HG03469 (cell line): ENCODE results near the gene CDC42EP3.

Source experiments
- ATAC-seq: cut with Tn5 transposase; IDR thresholded peaks from one replicate; pipeline ENCODE4 v1.9.1; 2021; ENCODE audit warnings: mild to moderate bottlenecking, moderate library complexity, moderate number of reproducible peaks; ENCODE audit not compliant: unreplicated experiment

Gene CDC42EP3

GRCh38 chr2:37683921-37684780 lies 12.7 kb upstream of the CDC42EP3 start:
- no peak for ATAC-seq

GRCh38 chr2:37683241-37683640 lies 11.8 kb upstream of the CDC42EP3 start:
- no peak for ATAC-seq

- no peak for ATAC-seq
Measured at GRCh38 chr2:37682473-37682872, 11.0 kb upstream of the CDC42EP3 start.

- ATAC-seq = no peak
Measured at GRCh38 chr2:37681587-37681986, 10.1 kb upstream of the CDC42EP3 start.

- ATAC-seq = no peak
Measured at GRCh38 chr2:37679072-37679695, 7.7 kb upstream of the CDC42EP3 start.

- ATAC-seq = no peak
Measured at GRCh38 chr2:37676274-37676673, 4.8 kb upstream of the CDC42EP3 start.

- ATAC-seq = no peak
Measured at GRCh38 chr2:37674946-37675345, 3.5 kb upstream of the CDC42EP3 start.

GRCh38 chr2:37672870-37673184 lies 1.4 kb upstream of the CDC42EP3 start:
- no peak for ATAC-seq

- ATAC-seq = peak; percentile 42
Measured at GRCh38 chr2:37672104-37672869, 845 bp upstream of the CDC42EP3 start.

GRCh38 chr2:37671816-37672103 lies 318 bp upstream of the CDC42EP3 start:
- peak; percentile 1 for ATAC-seq

- ATAC-seq = no peak
Measured at GRCh38 chr2:37670378-37671008, 949 bp downstream of the CDC42EP3 start.

- ATAC-seq = no peak
Measured at GRCh38 chr2:37669446-37669845, 2.0 kb downstream of the CDC42EP3 start.

- no peak for ATAC-seq
Measured at GRCh38 chr2:37667704-37668103, 3.7 kb downstream of the CDC42EP3 start.

- ATAC-seq = no peak
Measured at GRCh38 chr2:37666772-37667171, 4.7 kb downstream of the CDC42EP3 start.

GRCh38 chr2:37665604-37666362 lies 5.7 kb downstream of the CDC42EP3 start:
- no peak for ATAC-seq

- ATAC-seq = no peak
Measured at GRCh38 chr2:37665043-37665442, 6.4 kb downstream of the CDC42EP3 start.

GRCh38 chr2:37664231-37664643 lies 7.2 kb downstream of the CDC42EP3 start:
- no peak for ATAC-seq

- no peak for ATAC-seq
Measured at GRCh38 chr2:37663390-37663789, 8.1 kb downstream of the CDC42EP3 start.

- ATAC-seq = no peak
Measured at GRCh38 chr2:37659723-37660122, 11.7 kb downstream of the CDC42EP3 start.

GRCh38 chr2:37658682-37659081 lies 12.8 kb downstream of the CDC42EP3 start:
- no peak for ATAC-seq

GRCh38 chr2:37657471-37657870 lies 14.0 kb downstream of the CDC42EP3 start:
- no peak for ATAC-seq
